ENCODE measurements around the gene FOXN3.

Gene FOXN3

GRCh38 chr14:89198544-89199329 is 218.3 kb downstream of the FOXN3 start:
- no peak for DNase-seq (ENCODE audit: low read depth, low spot score)

- DNase-seq (ENCODE audit: low read depth, low spot score), result no peak
Observed at GRCh38 chr14:89197623-89198022, 219.4 kb downstream of the FOXN3 start.

GRCh38 chr14:89196545-89196944 is 220.5 kb downstream of the FOXN3 start:
- DNase-seq (ENCODE audit: low read depth, low spot score), result peak; percentile 66

- no peak for DNase-seq (ENCODE audit: low read depth, low spot score)
Observed at GRCh38 chr14:89194376-89194775, 222.7 kb downstream of the FOXN3 start.

- peak; percentile 51 for DNase-seq (ENCODE audit: low read depth, low spot score)
Observed at GRCh38 chr14:89190765-89191513, 226.1 kb downstream of the FOXN3 start.

- DNase-seq (ENCODE audit: low read depth, low spot score), result no peak
Observed at GRCh38 chr14:89188492-89188891, 228.5 kb downstream of the FOXN3 start.

GRCh38 chr14:89187501-89187900 is 229.5 kb downstream of the FOXN3 start:
- peak; percentile 18 for DNase-seq (ENCODE audit: low read depth, low spot score)

- DNase-seq (ENCODE audit: low read depth, low spot score), result peak; percentile 15
Observed at GRCh38 chr14:89186856-89187376, 230.1 kb downstream of the FOXN3 start.

GRCh38 chr14:89185919-89186855 is 230.8 kb downstream of the FOXN3 start:
- DNase-seq (ENCODE audit: low read depth, low spot score), result peak; percentile 59

- no peak for DNase-seq (ENCODE audit: low read depth, low spot score)
Observed at GRCh38 chr14:89184952-89185351, 232.1 kb downstream of the FOXN3 start.

- DNase-seq (ENCODE audit: low read depth, low spot score), result no peak
Observed at GRCh38 chr14:89182326-89182725, 234.7 kb downstream of the FOXN3 start.

GRCh38 chr14:89180546-89180945 is 236.5 kb downstream of the FOXN3 start:
- no peak for DNase-seq (ENCODE audit: low read depth, low spot score)

GRCh38 chr14:89179891-89180404 is 237.1 kb downstream of the FOXN3 start:
- DNase-seq (ENCODE audit: low read depth, low spot score), result no peak

GRCh38 chr14:89178800-89179535 is 238.1 kb downstream of the FOXN3 start:
- DNase-seq (ENCODE audit: low read depth, low spot score), result peak; percentile 37

GRCh38 chr14:89178376-89178775 is 238.7 kb downstream of the FOXN3 start:
- peak; percentile 16 for DNase-seq (ENCODE audit: low read depth, low spot score)

GRCh38 chr14:89175881-89176799 is 240.9 kb downstream of the FOXN3 start:
- DNase-seq (ENCODE audit: low read depth, low spot score), result no peak

- no peak for DNase-seq (ENCODE audit: low read depth, low spot score)
Observed at GRCh38 chr14:89171628-89172027, 245.4 kb downstream of the FOXN3 start.

- no peak for DNase-seq (ENCODE audit: low read depth, low spot score)
Observed at GRCh38 chr14:89171168-89171567, 245.9 kb downstream of the FOXN3 start.

GRCh38 chr14:89167705-89168104 is 249.3 kb downstream of the FOXN3 start:
- DNase-seq (ENCODE audit: low read depth, low spot score), result no peak

- no peak for DNase-seq (ENCODE audit: low read depth, low spot score)
Observed at GRCh38 chr14:89166633-89167032, 250.4 kb downstream of the FOXN3 start.
